ENCODE data around the gene SPATS2. TPM values are rescaled to one million over a fixed set of nuclear protein-coding genes. Genes with fewer than 3 reads are reported as not detected.
A peak's percentile ranks its signal among the peaks of the same experiment; 100 is the strongest.

The SPATS2 gene
- total RNA-seq, 4 donors from 2014 or later, result 10.5 to 39.3 (median 21.0) TPM

DNA sequence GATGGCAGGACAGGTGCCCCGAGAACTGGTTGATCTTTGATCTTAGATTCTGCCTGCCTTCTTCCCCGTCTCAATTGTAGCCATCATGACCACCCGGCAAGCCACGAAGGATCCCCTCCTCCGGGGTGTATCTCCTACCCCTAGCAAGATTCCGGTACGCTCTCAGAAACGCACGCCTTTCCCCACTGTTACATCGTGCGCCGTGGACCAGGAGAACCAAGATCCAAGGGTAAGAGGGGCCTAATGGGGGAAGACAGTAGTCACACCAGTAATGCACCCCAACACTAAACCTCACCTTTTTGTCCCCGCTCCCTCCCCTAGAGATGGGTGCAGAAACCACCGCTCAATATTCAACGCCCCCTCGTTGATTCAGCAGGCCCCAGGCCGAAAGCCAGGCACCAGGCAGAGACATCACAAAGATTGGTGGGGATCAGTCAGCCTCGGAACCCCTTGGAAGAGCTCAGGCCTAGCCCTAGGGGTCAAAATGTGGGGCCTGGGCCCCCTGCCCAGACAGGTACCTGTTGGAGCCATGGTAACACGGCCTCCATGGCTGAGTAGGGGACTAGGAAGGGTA is 43.7 kb upstream of the SPATS2 start:
- DNase-seq, result no peak
- Histone ChIP-seq H3K4me1 (peaks cover 4 to 17% (median 13%) of the 10 kb centered on the region in 4 donors), H3K9me3 (no peaks in the 10 kb centered on the region), H3K36me3 (no peaks in the 10 kb centered on the region), H3K4me3 (peak overlapping the region; percentile 49 to 86 (median 66)), H3K27me3 (no peaks in the 10 kb centered on the region), H3K27ac (no peak overlapping the region)
- in situ Hi-C loops (cut with MboI; ENCODE audit: low pct_ligation_motif_present in 1 of 4, low pct_unique_long_range_greater_than_20kb in 1 of 4, low sequenced_read_pairs in 3 of 4), result no loop called here
- TF ChIP-seq, protein P1, sequence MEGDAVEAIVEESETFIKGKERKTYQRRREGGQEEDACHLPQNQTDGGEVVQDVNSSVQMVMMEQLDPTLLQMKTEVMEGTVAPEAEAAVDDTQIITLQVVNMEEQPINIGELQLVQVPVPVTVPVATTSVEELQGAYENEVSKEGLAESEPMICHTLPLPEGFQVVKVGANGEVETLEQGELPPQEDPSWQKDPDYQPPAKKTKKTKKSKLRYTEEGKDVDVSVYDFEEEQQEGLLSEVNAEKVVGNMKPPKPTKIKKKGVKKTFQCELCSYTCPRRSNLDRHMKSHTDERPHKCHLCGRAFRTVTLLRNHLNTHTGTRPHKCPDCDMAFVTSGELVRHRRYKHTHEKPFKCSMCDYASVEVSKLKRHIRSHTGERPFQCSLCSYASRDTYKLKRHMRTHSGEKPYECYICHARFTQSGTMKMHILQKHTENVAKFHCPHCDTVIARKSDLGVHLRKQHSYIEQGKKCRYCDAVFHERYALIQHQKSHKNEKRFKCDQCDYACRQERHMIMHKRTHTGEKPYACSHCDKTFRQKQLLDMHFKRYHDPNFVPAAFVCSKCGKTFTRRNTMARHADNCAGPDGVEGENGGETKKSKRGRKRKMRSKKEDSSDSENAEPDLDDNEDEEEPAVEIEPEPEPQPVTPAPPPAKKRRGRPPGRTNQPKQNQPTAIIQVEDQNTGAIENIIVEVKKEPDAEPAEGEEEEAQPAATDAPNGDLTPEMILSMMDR (IDR thresholded peaks at IDR 0.05), result no peak
- TF ChIP-seq POLR2A (IDR thresholded peaks at IDR 0.05) (no peak), POLR2AphosphoS5 (IDR thresholded peaks at IDR 0.05) (no peak), EP300 (IDR thresholded peaks at IDR 0.05; ENCODE audit: low read depth) (no peak)
- 14% methylated on average over 19 of the region's 19 CpGs; no CpG with 5 or more reads in 1 of the 2 donors for WGBS, 2 donors (ENCODE audit: low coverage in 1 of 2)
- intact Hi-C loops (cut with DNase I; ENCODE audit: low total_unique reads), result no loop called here

DNA sequence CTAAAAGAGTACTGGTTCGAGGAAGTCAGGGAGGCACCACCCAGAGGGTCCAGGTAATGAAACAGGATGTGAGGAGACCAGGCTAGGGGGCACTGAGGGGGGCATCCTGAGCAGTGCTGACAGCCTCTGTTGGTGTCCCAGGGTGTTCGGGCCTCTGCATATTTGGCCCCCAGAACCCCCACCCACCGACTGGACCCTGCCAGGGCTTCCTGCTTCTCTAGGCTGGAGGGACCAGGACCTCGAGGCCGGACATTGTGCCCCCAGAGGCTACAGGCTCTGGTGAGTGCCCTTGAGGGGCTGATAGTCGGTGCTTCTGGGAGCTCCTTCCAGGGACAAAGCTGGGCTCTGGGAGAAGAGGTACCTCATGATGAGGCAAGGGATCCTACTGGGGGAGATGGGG is 41.7 kb upstream of the SPATS2 start:
- Histone ChIP-seq H3K4me1 (peaks cover 4 to 17% (median 13%) of the 10 kb centered on the region in 4 donors), H3K9me3 (no peaks in the 10 kb centered on the region), H3K27ac (no peak overlapping the region), H3K4me3 (no peak overlapping the region), H3K27me3 (no peaks in the 10 kb centered on the region), H3K36me3 (no peaks in the 10 kb centered on the region)
- no peak for DNase-seq
- in situ Hi-C loops (cut with MboI; ENCODE audit: low pct_ligation_motif_present in 1 of 4, low pct_unique_long_range_greater_than_20kb in 1 of 4, low sequenced_read_pairs in 3 of 4) (no loop called here), intact Hi-C loops (cut with DNase I; ENCODE audit: low total_unique reads) (no loop called here)
- WGBS, 2 donors (ENCODE audit: low coverage in 1 of 2), result 94% methylated on average over 6 of the region's 6 CpGs; no CpG with 5 or more reads in 1 of the 2 donors
- TF ChIP-seq POLR2A (IDR thresholded peaks at IDR 0.05), result no peak
- TF ChIP-seq EP300 (IDR thresholded peaks at IDR 0.05; ENCODE audit: low read depth), result no peak
- TF ChIP-seq POLR2AphosphoS5 (IDR thresholded peaks at IDR 0.05), result no peak
- TF ChIP-seq, protein P1 (IDR thresholded peaks at IDR 0.05), result no peak

GRCh38 chr12:49327368-49327767 is 39.9 kb upstream of the SPATS2 start:
- in situ Hi-C loops (cut with MboI; ENCODE audit: low pct_ligation_motif_present in 1 of 4, low pct_unique_long_range_greater_than_20kb in 1 of 4, low sequenced_read_pairs in 3 of 4), result no loop called here
- no peak for TF ChIP-seq POLR2AphosphoS5 (IDR thresholded peaks at IDR 0.05)
- no peak for TF ChIP-seq POLR2A (IDR thresholded peaks at IDR 0.05)
- TF ChIP-seq, protein P1 (IDR thresholded peaks at IDR 0.05), result no peak
- TF ChIP-seq EP300 (IDR thresholded peaks at IDR 0.05; ENCODE audit: low read depth), result no peak
- Histone ChIP-seq H3K27ac (no peak overlapping the region), H3K36me3 (no peaks in the 10 kb centered on the region), H3K4me3 (no peak overlapping the region), H3K4me1 (peaks cover 4 to 23% (median 12%) of the 10 kb centered on the region in 4 donors), H3K9me3 (no peaks in the 10 kb centered on the region), H3K27me3 (peaks cover 4% of the 10 kb centered on the region)
- intact Hi-C loops (cut with DNase I; ENCODE audit: low total_unique reads), result no loop called here
- no peak for DNase-seq

GRCh38 chr12:49327887-49328286 is 39.4 kb upstream of the SPATS2 start:
- intact Hi-C loops (cut with DNase I; ENCODE audit: low total_unique reads) (no loop called here), in situ Hi-C loops (cut with MboI; ENCODE audit: low pct_ligation_motif_present in 1 of 4, low pct_unique_long_range_greater_than_20kb in 1 of 4, low sequenced_read_pairs in 3 of 4) (no loop called here)
- no peak for TF ChIP-seq POLR2A (IDR thresholded peaks at IDR 0.05)
- no peak for TF ChIP-seq POLR2AphosphoS5 (IDR thresholded peaks at IDR 0.05)
- no peak for TF ChIP-seq EP300 (IDR thresholded peaks at IDR 0.05; ENCODE audit: low read depth)
- TF ChIP-seq, protein P1 (IDR thresholded peaks at IDR 0.05), result no peak
- no peak for DNase-seq
- Histone ChIP-seq H3K9me3 (no peaks in the 10 kb centered on the region), H3K27ac (no peak overlapping the region), H3K4me3 (no peak overlapping the region), H3K36me3 (no peaks in the 10 kb centered on the region), H3K27me3 (peaks cover 9% of the 10 kb centered on the region), H3K4me1 (peaks cover 4 to 22% (median 11%) of the 10 kb centered on the region in 4 donors)
- WGBS, 2 donors (ENCODE audit: low coverage in 1 of 2), result 91 to 96% methylated on average over 2 of the region's 2 CpGs

Data from transverse colon (tissue), 4 donors.